ENCODE results near the gene TPO. TPM values are rescaled to one million over a fixed set of nuclear protein-coding genes. Genes with fewer than 3 reads are reported as not detected.
"Not testable (repeated sequence)": the region's sequence is repeated elsewhere in the genome, so short reads cannot be mapped to it uniquely, and the experiment has no call there.

The TPO gene
- total and polyA plus RNA-seq, 5 donors = 1.3 to 2.0 (median 1.4) TPM; not detected in 1

GRCh38 chr2:1381644-1382043, 31.6 kb upstream of the TPO start:
- Histone ChIP-seq H3K4me3 (ENCODE audit: low read length) (no peak overlapping the region), H3K4me1 (ENCODE audit: control insufficient read depth, insufficient read depth, low read length) (no peaks in the 10 kb centered on the region), H3K27me3 (ENCODE audit: control insufficient read depth, insufficient read depth) (no peaks in the 10 kb centered on the region), H3K9me3 (ENCODE audit: control insufficient read depth, low read length) (no peaks in the 10 kb centered on the region), H3K27ac (ENCODE audit: low read length) (no peak overlapping the region)
- DNase-seq = no peak
- 83% methylated on average over 3 of the region's 3 CpGs for WGBS
- intact Hi-C loops (cut with DNase I) = no loop called here
- no peak for ATAC-seq

DNA sequence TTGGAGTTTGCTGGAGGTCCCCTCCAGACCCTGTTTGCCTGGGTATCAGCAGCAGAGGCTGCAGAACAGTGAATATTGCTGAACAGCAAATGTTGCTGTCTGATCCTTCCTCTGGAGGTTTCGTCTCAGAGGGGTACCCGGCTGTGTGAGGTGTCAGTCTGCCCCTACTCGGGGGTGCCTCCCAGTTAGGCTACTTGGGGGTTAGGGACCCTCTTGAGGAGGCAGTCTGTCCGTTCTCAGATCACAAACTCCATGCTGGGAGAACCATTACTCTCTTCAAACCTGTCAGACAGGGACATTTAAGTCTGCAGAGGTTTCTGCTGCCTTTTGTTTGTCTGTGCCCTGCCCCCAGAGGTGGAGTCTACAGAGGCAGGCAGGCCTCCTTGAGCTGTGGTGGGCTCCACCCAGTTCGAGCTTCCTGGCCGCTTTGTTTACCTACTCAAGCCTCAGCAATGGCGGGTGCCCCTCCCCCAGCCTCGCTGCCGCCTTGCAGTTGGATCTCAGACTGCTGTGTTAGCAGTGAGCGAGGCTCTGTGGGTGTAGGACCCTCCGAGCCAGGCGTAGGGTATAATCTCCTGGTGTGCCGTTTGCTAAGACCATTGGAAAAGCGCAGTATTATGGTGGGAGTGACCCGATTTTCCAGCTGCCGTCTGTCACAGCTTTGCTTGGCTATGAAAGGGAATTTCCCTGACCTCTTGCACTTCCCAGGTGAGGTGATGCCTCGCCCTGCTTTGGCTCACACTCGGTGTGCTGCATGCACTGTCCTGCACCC, 25.1 kb upstream of the TPO start:
- intact Hi-C loops (cut with DNase I); H3K4me1 ChIP-seq (ENCODE audit: control insufficient read depth, insufficient read depth, low read length); H3K9me3 ChIP-seq (ENCODE audit: control insufficient read depth, low read length); DNase-seq; ATAC-seq; H3K27ac ChIP-seq (ENCODE audit: low read length); H3K4me3 ChIP-seq (ENCODE audit: low read length); H3K27me3 ChIP-seq (ENCODE audit: control insufficient read depth, insufficient read depth): not testable (repeated sequence)
- WGBS = 70% methylated on average over 18 of the region's 18 CpGs

DNA sequence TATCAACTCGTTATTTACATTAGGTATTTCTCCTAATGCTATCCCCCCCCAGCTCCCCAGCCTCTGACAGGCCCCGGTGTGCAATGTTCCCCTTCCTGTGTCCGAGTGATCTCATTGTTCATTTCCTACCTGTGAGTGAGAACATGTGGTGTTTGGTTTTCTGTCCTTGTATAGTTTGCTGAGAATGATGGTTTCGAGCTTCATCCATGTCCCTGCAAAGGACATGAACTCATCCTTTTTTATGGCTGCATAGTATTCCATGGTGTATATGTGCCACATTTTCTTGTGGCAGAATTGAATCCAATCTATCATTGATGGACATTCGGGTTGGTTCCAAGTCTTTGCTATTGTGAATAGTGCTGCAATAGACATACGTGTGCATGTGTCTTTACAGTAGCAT, 23.1 kb upstream of the TPO start:
- intact Hi-C loops (cut with DNase I); H3K27me3 ChIP-seq (ENCODE audit: control insufficient read depth, insufficient read depth); H3K4me3 ChIP-seq (ENCODE audit: low read length); H3K27ac ChIP-seq (ENCODE audit: low read length); H3K4me1 ChIP-seq (ENCODE audit: control insufficient read depth, insufficient read depth, low read length); H3K9me3 ChIP-seq (ENCODE audit: control insufficient read depth, low read length); DNase-seq; ATAC-seq: not testable (repeated sequence)
- WGBS = 81% methylated on average over 6 of the region's 6 CpGs

GRCh38 chr2:1393321-1393720, 19.9 kb upstream of the TPO start:
- Histone ChIP-seq H3K9me3 (ENCODE audit: control insufficient read depth, low read length) (no peaks in the 10 kb centered on the region), H3K4me1 (ENCODE audit: control insufficient read depth, insufficient read depth, low read length) (no peaks in the 10 kb centered on the region), H3K27ac (ENCODE audit: low read length) (no peak overlapping the region), H3K27me3 (ENCODE audit: control insufficient read depth, insufficient read depth) (no peaks in the 10 kb centered on the region), H3K4me3 (ENCODE audit: low read length) (no peak overlapping the region)
- no peak for DNase-seq
- no peak for ATAC-seq
- 77% methylated on average over 2 of the region's 2 CpGs for WGBS
- intact Hi-C loops (cut with DNase I) = no loop called here

DNA sequence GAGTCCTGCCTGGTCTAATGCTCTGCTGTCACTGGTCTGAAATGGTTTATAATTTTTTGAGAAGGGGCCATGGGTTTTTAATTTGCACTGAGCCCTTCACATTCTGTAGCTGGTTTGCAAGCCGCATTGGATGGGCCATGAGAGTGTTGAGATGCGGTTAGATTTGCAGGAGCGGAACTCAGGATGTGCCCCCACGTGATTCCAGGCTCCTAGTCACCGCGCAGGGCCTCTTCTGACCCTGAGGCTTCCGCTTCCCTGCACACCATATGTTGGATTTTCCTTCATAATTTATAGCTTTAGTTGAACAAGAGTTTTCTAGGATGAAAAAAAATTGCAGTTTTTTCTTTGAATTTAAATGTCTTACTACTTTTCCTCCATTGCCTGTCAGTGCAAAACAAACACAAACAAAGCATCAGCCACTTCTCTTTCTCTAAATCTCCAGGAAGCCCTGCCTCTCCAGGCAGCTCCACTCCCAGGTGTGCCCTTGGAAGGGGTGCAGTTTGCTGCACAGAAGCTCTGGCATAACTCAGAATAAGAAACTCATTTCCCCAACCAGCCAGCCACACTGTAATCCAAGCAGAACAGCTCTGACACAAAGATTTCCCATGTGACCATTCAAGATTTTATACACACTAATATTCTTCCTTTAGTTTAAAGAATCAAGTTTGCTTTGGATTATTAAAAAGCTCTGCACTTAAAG, 18.4 kb upstream of the TPO start:
- Histone ChIP-seq H3K27ac (ENCODE audit: low read length) (no peak overlapping the region), H3K4me3 (ENCODE audit: low read length) (no peak overlapping the region), H3K9me3 (ENCODE audit: control insufficient read depth, low read length) (no peaks in the 10 kb centered on the region), H3K4me1 (ENCODE audit: control insufficient read depth, insufficient read depth, low read length) (no peaks in the 10 kb centered on the region), H3K27me3 (ENCODE audit: control insufficient read depth, insufficient read depth) (no peaks in the 10 kb centered on the region)
- 91% methylated on average over 7 of the region's 7 CpGs for WGBS
- intact Hi-C loops (cut with DNase I) = no loop called here
- DNase-seq (no peak), ATAC-seq (no peak)

GRCh38 chr2:1397350-1397749, 15.9 kb upstream of the TPO start:
- DNase-seq (no peak), ATAC-seq (no peak)
- no peaks in the 10 kb centered on the region for H3K27me3 ChIP-seq (ENCODE audit: control insufficient read depth, insufficient read depth)
- 48% methylated on average over 4 of the region's 4 CpGs for WGBS
- no peaks in the 10 kb centered on the region for H3K4me1 ChIP-seq (ENCODE audit: control insufficient read depth, insufficient read depth, low read length)
- intact Hi-C loops (cut with DNase I) = no loop called here
- no peak overlapping the region for H3K27ac ChIP-seq (ENCODE audit: low read length)
- no peaks in the 10 kb centered on the region for H3K9me3 ChIP-seq (ENCODE audit: control insufficient read depth, low read length)
- H3K4me3 ChIP-seq (ENCODE audit: low read length) = no peak overlapping the region

DNA sequence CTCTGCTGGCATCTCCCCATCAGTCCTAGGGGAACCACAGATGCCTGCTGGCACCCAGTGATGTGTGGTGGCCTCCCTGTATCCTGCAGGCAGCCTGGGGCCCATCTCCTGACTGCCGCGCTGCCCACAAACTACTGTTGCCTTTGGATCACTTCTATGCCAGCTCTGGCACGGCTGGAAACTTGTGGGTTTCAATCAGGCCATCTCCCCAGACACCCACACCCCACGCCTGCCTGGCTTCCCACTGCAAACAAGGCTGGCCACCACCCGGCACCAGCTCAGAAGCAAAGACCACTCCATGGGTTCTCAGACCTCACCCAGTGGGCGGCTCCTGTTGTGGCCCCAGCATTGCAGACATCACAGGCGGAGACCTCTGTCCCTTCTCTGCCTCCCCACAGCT, 15.1 kb upstream of the TPO start:
- H3K9me3 ChIP-seq (ENCODE audit: control insufficient read depth, low read length) = no peaks in the 10 kb centered on the region
- DNase-seq (no peak), ATAC-seq (no peak)
- H3K4me1 ChIP-seq (ENCODE audit: control insufficient read depth, insufficient read depth, low read length) = no peaks in the 10 kb centered on the region
- WGBS = 87% methylated on average over 7 of the region's 7 CpGs
- H3K4me3 ChIP-seq (ENCODE audit: low read length) = no peak overlapping the region
- intact Hi-C loops (cut with DNase I) = no loop called here
- H3K27ac ChIP-seq (ENCODE audit: low read length) = no peak overlapping the region
- H3K27me3 ChIP-seq (ENCODE audit: control insufficient read depth, insufficient read depth) = no peaks in the 10 kb centered on the region

DNA sequence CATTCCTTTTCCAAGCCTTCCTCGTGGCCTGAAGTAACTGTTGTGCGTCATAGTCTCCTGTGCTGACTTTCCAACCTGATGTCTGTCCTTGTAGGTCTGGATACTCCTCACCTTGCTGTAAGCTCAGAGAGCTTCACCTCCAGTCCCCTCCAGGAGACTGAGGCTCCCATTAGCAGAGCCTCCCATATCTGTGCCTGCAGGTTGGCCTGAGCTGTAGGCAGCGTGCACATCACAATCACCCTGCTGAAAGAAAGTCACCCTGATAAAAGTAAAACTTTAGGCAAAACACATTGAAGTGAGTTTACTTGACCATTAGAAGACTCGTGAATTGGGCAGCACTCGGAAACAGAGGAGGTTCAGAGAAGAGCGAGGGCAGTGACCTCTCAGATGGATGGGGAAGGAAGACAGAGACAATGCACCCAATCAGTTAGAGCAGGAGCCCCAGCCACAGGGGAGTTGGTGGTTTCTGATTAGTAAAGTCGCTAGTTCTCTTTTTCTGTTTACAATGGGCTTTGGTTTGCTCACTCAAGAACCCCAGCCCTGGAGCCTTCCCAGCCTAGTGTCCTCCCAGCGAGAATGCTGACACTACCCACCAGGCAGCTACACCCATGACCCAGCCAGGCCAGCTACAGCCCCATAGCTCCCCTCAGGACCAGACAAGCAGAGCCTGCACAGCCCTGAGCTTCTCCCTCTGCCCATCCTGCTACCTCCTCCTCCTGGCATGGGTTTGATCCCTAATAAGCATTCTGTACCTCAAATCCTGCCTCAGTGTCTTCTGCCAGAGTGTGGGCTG, 12.1 kb upstream of the TPO start:
- intact Hi-C loops (cut with DNase I) = no loop called here
- Histone ChIP-seq H3K9me3 (ENCODE audit: control insufficient read depth, low read length) (no peaks in the 10 kb centered on the region), H3K4me1 (ENCODE audit: control insufficient read depth, insufficient read depth, low read length) (no peaks in the 10 kb centered on the region), H3K27me3 (ENCODE audit: control insufficient read depth, insufficient read depth) (no peaks in the 10 kb centered on the region), H3K27ac (ENCODE audit: low read length) (no peak overlapping the region), H3K4me3 (ENCODE audit: low read length) (no peak overlapping the region)
- 72% methylated on average over 8 of the region's 8 CpGs for WGBS
- no peak for DNase-seq
- ATAC-seq = no peak

GRCh38 chr2:1402064-1402463, 11.2 kb upstream of the TPO start:
- Histone ChIP-seq H3K4me3 (ENCODE audit: low read length) (no peak overlapping the region), H3K4me1 (ENCODE audit: control insufficient read depth, insufficient read depth, low read length) (no peaks in the 10 kb centered on the region), H3K27me3 (ENCODE audit: control insufficient read depth, insufficient read depth) (no peaks in the 10 kb centered on the region), H3K9me3 (ENCODE audit: control insufficient read depth, low read length) (no peaks in the 10 kb centered on the region), H3K27ac (ENCODE audit: low read length) (no peak overlapping the region)
- intact Hi-C loops (cut with DNase I) = no loop called here
- DNase-seq (no peak), ATAC-seq (no peak)
- WGBS = 77% methylated on average over 9 of the region's 9 CpGs

DNA sequence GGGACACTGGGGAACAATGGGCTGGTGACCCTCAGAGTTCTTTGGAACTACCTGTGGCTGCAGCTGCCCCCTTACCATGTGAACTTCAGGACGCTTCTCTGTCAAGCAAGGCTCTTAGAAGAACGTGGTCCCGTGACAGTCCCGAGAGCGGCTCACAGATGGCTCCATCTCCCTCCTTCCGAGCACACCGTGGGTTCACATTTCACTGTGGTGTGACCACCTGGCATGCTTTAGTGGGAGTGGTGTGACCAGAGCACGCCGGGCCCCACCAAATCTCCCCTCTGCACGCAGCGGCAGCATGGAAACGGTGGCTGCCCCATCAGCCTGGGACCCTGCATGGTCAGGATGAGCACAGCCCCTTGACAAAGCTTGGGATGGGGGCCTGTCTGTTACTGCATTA, 9.7 kb upstream of the TPO start:
- intact Hi-C loops (cut with DNase I) = no loop called here
- 93% methylated on average over 12 of the region's 12 CpGs for WGBS
- no peaks in the 10 kb centered on the region for H3K27me3 ChIP-seq (ENCODE audit: control insufficient read depth, insufficient read depth)
- no peak for ATAC-seq
- H3K27ac ChIP-seq (ENCODE audit: low read length) = no peak overlapping the region
- no peaks in the 10 kb centered on the region for H3K4me1 ChIP-seq (ENCODE audit: control insufficient read depth, insufficient read depth, low read length)
- no peaks in the 10 kb centered on the region for H3K9me3 ChIP-seq (ENCODE audit: control insufficient read depth, low read length)
- DNase-seq = no peak
- H3K4me3 ChIP-seq (ENCODE audit: low read length) = no peak overlapping the region

GRCh38 chr2:1405124-1405523, 8.1 kb upstream of the TPO start:
- no peaks in the 10 kb centered on the region for H3K9me3 ChIP-seq (ENCODE audit: control insufficient read depth, low read length)
- 77% methylated on average over 1 of the region's 1 CpG for WGBS
- H3K27ac ChIP-seq (ENCODE audit: low read length) = no peak overlapping the region
- H3K4me3 ChIP-seq (ENCODE audit: low read length) = no peak overlapping the region
- DNase-seq = no peak
- no peak for ATAC-seq
- intact Hi-C loops (cut with DNase I) = no loop called here
- no peaks in the 10 kb centered on the region for H3K27me3 ChIP-seq (ENCODE audit: control insufficient read depth, insufficient read depth)
- H3K4me1 ChIP-seq (ENCODE audit: control insufficient read depth, insufficient read depth, low read length) = no peaks in the 10 kb centered on the region

Measured in right cardiac atrium (tissue), 5 donors.